Measurements from ENCODE around the gene KLC4. TPM values are rescaled to one million over a fixed set of nuclear protein-coding genes. Genes with fewer than 3 reads are reported as not detected.

Gene KLC4
- total RNA-seq, 1 donor from 2014 or later, result 12.6 TPM

DNA sequence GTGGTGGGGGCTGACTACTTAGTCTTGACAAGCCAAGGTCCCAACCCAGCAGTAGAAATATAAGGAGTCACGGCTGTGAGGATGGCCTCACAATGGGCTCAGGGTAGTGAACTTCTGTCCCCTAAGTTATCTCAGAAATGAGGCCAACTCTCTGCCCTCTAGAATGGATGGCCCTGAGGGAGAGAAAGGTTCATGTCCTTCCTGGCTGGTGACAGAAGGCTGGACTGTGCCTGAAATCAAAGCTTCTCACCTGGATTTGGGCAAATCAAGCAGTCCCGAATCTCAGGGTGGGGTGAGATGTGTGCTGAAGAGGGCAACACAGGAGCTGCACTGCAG is 25.3 kb upstream of the KLC4 start:
- Histone ChIP-seq H3K4me3 (no peak overlapping the region), H4K20me1 (ENCODE audit: low read depth) (peaks cover 11% of the 10 kb centered on the region), H3K9me3 (ENCODE audit: low read depth) (no peaks in the 10 kb centered on the region), H2AFZ (replicated peaks) (no peak overlapping the region), H3K79me2 (ENCODE audit: low read depth) (no peaks in the 10 kb centered on the region), H3F3A (ENCODE audit: low read depth) (peaks cover 24% of the 10 kb centered on the region), H3K36me3 (peaks cover 7% of the 10 kb centered on the region), H3K9ac (no peak overlapping the region), H3K27ac (no peak overlapping the region), H3K27me3 (no peaks in the 10 kb centered on the region), H3K4me2 (no peak overlapping the region), H3K4me1 (no peaks in the 10 kb centered on the region)
- H3K27ac Mint-ChIP-seq, result no peak overlapping the region
- no peak for DNase-seq (ENCODE audit: low spot score)
- H3K36me3 Mint-ChIP-seq, result peaks cover 36% of the 10 kb centered on the region
- no peak overlapping the region for H3K4me3 Mint-ChIP-seq
- TF ChIP-seq EZH2phosphoT487 (IDR thresholded peaks at IDR 0.05) (no peak), EZH2 (IDR thresholded peaks at IDR 0.05) (no peak)
- TF ChIP-seq, protein P1, sequence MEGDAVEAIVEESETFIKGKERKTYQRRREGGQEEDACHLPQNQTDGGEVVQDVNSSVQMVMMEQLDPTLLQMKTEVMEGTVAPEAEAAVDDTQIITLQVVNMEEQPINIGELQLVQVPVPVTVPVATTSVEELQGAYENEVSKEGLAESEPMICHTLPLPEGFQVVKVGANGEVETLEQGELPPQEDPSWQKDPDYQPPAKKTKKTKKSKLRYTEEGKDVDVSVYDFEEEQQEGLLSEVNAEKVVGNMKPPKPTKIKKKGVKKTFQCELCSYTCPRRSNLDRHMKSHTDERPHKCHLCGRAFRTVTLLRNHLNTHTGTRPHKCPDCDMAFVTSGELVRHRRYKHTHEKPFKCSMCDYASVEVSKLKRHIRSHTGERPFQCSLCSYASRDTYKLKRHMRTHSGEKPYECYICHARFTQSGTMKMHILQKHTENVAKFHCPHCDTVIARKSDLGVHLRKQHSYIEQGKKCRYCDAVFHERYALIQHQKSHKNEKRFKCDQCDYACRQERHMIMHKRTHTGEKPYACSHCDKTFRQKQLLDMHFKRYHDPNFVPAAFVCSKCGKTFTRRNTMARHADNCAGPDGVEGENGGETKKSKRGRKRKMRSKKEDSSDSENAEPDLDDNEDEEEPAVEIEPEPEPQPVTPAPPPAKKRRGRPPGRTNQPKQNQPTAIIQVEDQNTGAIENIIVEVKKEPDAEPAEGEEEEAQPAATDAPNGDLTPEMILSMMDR (IDR thresholded peaks at IDR 0.05), result no peak
- H3K4me1 Mint-ChIP-seq, result peaks cover 7% of the 10 kb centered on the region
- no peaks in the 10 kb centered on the region for H3K9me3 Mint-ChIP-seq
- peaks cover 3% of the 10 kb centered on the region for H3K27me3 Mint-ChIP-seq (ENCODE audit: insufficient read depth, low read depth)

DNA sequence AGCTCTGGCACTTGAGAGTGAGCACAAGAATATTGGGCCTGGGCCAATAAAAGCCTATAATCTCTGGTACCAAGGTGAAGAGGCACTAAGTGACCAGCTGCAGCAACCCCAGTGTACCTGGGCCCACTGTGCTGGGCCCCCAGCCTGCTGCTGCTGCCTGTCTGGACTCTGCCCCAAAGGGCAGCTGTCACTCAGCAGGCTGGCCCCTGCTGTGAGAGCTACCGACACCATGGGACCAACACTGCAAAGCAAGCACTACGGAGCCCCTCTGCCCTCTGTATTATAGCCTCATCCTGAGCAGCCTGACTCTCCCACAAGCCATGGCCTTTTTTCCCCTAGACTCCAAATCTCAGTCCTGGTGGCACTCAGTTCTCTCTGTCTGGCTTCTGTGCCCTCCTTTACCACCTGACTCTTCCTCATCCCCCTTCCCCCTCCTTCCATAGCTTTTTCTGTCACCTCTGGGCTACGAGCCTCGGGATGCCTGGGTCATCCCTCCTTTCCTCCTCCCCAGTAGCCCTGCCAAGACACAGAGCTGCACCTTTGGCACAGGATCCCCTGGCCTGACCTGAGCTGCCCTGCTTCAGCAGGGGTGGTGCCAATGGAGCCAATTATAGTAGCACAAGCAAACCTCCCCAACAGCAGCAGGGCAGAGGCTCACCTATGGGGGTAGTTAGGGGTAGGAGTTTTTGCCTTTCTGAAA is 23.8 kb upstream of the KLC4 start:
- Mint-ChIP-seq H3K4me3 (no peak overlapping the region), H3K27me3 (ENCODE audit: insufficient read depth, low read depth) (peaks cover 5% of the 10 kb centered on the region), H3K9me3 (no peaks in the 10 kb centered on the region), H3K4me1 (peaks cover 7% of the 10 kb centered on the region), H3K27ac (no peak overlapping the region), H3K36me3 (peaks cover 34% of the 10 kb centered on the region)
- H3K36me3 ChIP-seq, result no peaks in the 10 kb centered on the region
- H3K27me3 ChIP-seq, result no peaks in the 10 kb centered on the region
- H2AFZ ChIP-seq (replicated peaks), result no peak overlapping the region
- TF ChIP-seq EZH2 (IDR thresholded peaks at IDR 0.05) (no peak), EZH2phosphoT487 (IDR thresholded peaks at IDR 0.05) (no peak)
- TF ChIP-seq, protein P1 (IDR thresholded peaks at IDR 0.05), result no peak
- peaks cover 11% of the 10 kb centered on the region for H4K20me1 ChIP-seq (ENCODE audit: low read depth)
- H3F3A ChIP-seq (ENCODE audit: low read depth), result peaks cover 23% of the 10 kb centered on the region
- H3K4me2 ChIP-seq, result no peak overlapping the region
- no peaks in the 10 kb centered on the region for H3K4me1 ChIP-seq
- H3K79me2 ChIP-seq (ENCODE audit: low read depth), result no peaks in the 10 kb centered on the region
- H3K4me3 ChIP-seq, result no peak overlapping the region
- DNase-seq (ENCODE audit: low spot score), result no peak
- H3K9me3 ChIP-seq (ENCODE audit: low read depth), result no peaks in the 10 kb centered on the region
- no peak overlapping the region for H3K27ac ChIP-seq
- H3K9ac ChIP-seq, result no peak overlapping the region

DNA sequence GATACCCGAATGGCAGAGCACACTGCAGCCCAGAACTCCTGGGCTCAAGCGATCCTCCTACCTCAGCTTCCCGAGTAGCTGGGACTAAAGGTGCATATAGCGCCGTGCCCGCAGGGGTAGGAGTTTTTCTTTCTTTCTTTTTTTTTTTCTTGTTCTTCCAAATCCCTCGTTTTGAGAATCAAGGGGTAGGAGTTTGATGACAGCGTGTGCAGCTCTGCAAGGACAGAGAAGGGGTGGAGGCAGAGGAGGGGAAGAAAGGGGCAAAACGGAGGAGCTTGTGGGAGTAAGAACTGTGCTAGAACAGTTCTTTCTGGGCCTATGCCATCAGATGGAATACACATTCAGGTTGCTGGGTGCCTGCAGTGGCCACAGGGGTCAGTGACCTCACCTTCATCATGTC is 22.7 kb upstream of the KLC4 start:
- Histone ChIP-seq H3K27ac (no peak overlapping the region), H3K27me3 (no peaks in the 10 kb centered on the region), H3K9ac (no peak overlapping the region), H3K4me1 (no peaks in the 10 kb centered on the region), H3F3A (ENCODE audit: low read depth) (peaks cover 16% of the 10 kb centered on the region), H3K4me2 (no peak overlapping the region), H3K4me3 (no peak overlapping the region), H3K9me3 (ENCODE audit: low read depth) (no peaks in the 10 kb centered on the region), H4K20me1 (ENCODE audit: low read depth) (peaks cover 11% of the 10 kb centered on the region), H2AFZ (replicated peaks) (no peak overlapping the region), H3K36me3 (no peaks in the 10 kb centered on the region), H3K79me2 (ENCODE audit: low read depth) (no peaks in the 10 kb centered on the region)
- no peak for DNase-seq (ENCODE audit: low spot score)
- Mint-ChIP-seq H3K4me3 (no peak overlapping the region), H3K9me3 (no peaks in the 10 kb centered on the region), H3K4me1 (peaks cover 7% of the 10 kb centered on the region), H3K27me3 (ENCODE audit: insufficient read depth, low read depth) (peaks cover 5% of the 10 kb centered on the region), H3K27ac (no peak overlapping the region), H3K36me3 (peaks cover 36% of the 10 kb centered on the region)
- TF ChIP-seq EZH2 (IDR thresholded peaks at IDR 0.05), result no peak
- TF ChIP-seq, protein P1 (IDR thresholded peaks at IDR 0.05), result no peak
- no peak for TF ChIP-seq EZH2phosphoT487 (IDR thresholded peaks at IDR 0.05)

Data from neural progenitor cell (in vitro differentiated cells).